ENCODE measurements around the gene PPP2R3B.
"Not testable (repeated sequence)": the region's sequence is repeated elsewhere in the genome, so short reads cannot be mapped to it uniquely, and the experiment has no call there.

Gene PPP2R3B

DNA sequence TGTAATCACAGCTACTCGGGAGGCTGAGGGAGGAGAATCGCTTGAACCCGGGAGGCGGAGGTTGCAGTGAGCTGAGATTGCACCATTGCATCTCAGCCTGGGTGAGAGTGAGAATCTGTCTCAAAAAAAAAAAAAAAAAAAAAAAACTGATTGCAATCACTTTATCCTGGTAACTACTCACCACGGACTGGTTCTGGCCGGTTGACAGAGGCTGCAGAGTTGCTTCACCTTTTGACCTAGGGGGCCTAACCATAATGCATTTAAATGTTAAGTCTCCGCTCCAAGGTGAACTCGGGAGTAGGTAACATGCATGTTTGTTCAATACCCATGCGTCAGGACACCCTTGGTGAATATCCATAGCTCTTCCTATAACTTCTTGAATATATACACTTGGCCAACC lies 1.8 kb downstream of the PPP2R3B start:
- POLR2A ChIA-PET = no interaction called here
- no peak for DNase-seq (ENCODE audit: extremely low spot score)
- CTCF ChIA-PET = no interaction called here
- TF ChIP-seq FOXA1 (IDR thresholded peaks at IDR 0.05) (no peak), SUZ12 (IDR thresholded peaks at IDR 0.05) (no peak), ARNT (IDR thresholded peaks at IDR 0.05) (no peak)

DNA sequence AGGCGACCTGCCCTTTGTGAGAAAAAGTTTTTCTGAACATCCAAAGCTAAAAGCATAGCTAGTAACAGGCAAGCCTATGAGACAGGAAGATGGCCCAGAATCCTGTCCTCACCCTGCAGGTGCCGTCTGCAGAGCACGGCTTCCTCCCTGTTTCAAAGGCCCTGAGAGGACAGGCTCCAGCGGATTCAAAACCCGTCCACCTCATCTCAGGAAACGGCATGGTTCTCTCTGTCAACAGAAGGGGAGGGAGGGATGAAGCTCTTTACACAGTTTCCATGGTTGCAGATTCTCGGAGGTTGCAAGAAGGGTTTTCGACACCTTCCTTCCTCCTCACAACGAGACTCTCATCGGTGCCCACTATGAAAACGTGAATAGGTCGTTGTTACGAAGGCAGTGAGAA lies 8.3 kb downstream of the PPP2R3B start:
- TF ChIP-seq FOXK2 (IDR thresholded peaks at IDR 0.05) = no peak
- no peak for TF ChIP-seq L3MBTL2 (conservative IDR thresholded peaks at IDR 0.05)
- TF ChIP-seq FOXA1 (IDR thresholded peaks at IDR 0.05) = no peak
- TF ChIP-seq HDGF (IDR thresholded peaks at IDR 0.05; ENCODE audit: borderline replicate concordance) = no peak
- no peak for TF ChIP-seq SP1 (IDR thresholded peaks at IDR 0.05)
- no peak for TF ChIP-seq TARDBP (IDR thresholded peaks at IDR 0.05)
- CTCF ChIA-PET = no interaction called here
- no peak for DNase-seq (ENCODE audit: extremely low spot score)
- POLR2A ChIA-PET = no interaction called here

- POLR2A ChIA-PET; DNase-seq (ENCODE audit: extremely low spot score); CTCF ChIA-PET: not testable (repeated sequence)
These were observed 10.5 kb downstream of the PPP2R3B start for GRCh38 chrX:376206-376605.

DNA sequence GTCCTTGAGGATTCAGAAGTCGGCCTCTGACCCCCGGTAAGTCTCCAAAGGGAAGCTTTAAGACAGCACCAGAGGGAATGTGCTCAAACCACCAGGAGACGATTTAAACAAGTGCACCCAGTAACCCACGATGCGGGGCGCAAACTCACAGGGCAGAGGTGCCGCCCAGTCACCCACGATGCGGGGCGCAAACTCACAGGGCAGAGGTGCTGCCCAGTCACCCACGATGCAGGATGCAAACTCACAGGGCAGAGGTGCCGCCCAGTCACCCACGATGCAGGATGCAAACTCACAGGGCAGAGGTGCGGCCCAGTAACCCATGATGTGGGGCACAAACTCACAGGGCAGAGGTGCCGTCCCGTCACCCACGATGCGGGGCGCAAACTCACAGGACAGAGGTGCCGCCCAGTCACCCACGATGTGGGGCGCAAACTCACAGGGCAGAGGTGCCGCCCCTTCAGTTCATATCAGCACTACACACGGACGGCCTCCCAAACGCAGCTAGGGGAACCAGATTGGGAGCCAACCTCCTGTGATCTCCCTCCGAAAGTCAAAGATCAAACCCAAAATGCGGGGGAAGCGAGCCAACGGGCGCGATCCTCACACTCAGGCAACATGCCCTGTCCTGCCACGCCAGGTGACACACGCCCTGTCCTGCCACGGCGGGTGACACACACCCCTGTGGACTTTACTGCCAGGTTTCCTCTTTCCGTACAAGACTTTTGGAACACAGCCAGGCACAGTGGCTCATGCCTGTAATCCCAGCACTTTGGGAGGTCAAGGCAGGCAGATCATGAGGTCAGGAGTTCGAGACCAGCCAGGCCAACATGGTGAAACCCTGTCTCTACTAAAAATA lies 11.3 kb downstream of the PPP2R3B start:
- CTCF ChIA-PET = no interaction called here
- TF ChIP-seq HDGF (IDR thresholded peaks at IDR 0.05; ENCODE audit: borderline replicate concordance) (no peak), NFRKB (IDR thresholded peaks at IDR 0.05) (no peak), ARNT (IDR thresholded peaks at IDR 0.05) (no peak), ELF4 (IDR thresholded peaks at IDR 0.05) (no peak), ZNF384 (IDR thresholded peaks at IDR 0.05) (no peak), CTBP1 (IDR thresholded peaks at IDR 0.05; ENCODE audit: borderline replicate concordance) (no peak), FOXA1 (IDR thresholded peaks at IDR 0.05) (no peak), TARDBP (IDR thresholded peaks at IDR 0.05) (no peak), BHLHE40 (IDR thresholded peaks at IDR 0.05; ENCODE audit: borderline replicate concordance) (no peak), FOXM1 (IDR thresholded peaks at IDR 0.05; ENCODE audit: borderline replicate concordance) (no peak), FOXK2 (IDR thresholded peaks at IDR 0.05) (no peak), SP1 (IDR thresholded peaks at IDR 0.05) (no peak), L3MBTL2 (conservative IDR thresholded peaks at IDR 0.05) (no peak), LEF1 (IDR thresholded peaks at IDR 0.05; ENCODE audit: borderline replicate concordance) (no peak), SUZ12 (IDR thresholded peaks at IDR 0.05) (no peak)
- TF ChIP-seq, protein P1, sequence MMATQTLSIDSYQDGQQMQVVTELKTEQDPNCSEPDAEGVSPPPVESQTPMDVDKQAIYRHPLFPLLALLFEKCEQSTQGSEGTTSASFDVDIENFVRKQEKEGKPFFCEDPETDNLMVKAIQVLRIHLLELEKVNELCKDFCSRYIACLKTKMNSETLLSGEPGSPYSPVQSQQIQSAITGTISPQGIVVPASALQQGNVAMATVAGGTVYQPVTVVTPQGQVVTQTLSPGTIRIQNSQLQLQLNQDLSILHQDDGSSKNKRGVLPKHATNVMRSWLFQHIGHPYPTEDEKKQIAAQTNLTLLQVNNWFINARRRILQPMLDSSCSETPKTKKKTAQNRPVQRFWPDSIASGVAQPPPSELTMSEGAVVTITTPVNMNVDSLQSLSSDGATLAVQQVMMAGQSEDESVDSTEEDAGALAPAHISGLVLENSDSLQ (IDR thresholded peaks at IDR 0.05) = no peak
- POLR2A ChIA-PET = no interaction called here
- DNase-seq (ENCODE audit: extremely low spot score) = no peak

DNA sequence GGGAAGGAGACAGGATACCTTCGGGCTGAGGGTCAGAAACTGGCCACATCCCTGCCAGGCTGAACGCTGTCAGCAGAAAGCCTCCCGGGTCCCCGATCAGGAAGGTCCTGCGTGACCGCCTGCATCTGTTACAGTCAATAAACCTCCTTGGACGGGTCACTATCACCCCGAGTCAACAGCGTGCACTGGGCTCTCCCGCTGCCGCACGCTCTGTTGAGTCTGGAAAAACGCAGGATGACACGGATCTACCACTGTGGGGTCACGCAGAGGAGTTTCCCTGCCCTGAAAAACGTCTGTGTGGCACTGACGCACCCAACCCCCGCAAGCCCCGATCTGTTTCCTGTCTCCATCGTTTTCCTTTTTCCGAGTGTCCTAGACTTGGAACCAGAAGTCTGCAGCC lies 12.1 kb downstream of the PPP2R3B start:
- CTCF ChIA-PET = no interaction called here
- TF ChIP-seq FOXK2 (IDR thresholded peaks at IDR 0.05) (no peak), FOXM1 (IDR thresholded peaks at IDR 0.05; ENCODE audit: borderline replicate concordance) (no peak), TARDBP (IDR thresholded peaks at IDR 0.05) (no peak), FOXA1 (IDR thresholded peaks at IDR 0.05) (no peak), ARNT (IDR thresholded peaks at IDR 0.05) (no peak), SP1 (IDR thresholded peaks at IDR 0.05) (no peak), ZNF384 (IDR thresholded peaks at IDR 0.05) (no peak), LEF1 (IDR thresholded peaks at IDR 0.05; ENCODE audit: borderline replicate concordance) (no peak), SUZ12 (IDR thresholded peaks at IDR 0.05) (no peak), HDGF (IDR thresholded peaks at IDR 0.05; ENCODE audit: borderline replicate concordance) (no peak), L3MBTL2 (conservative IDR thresholded peaks at IDR 0.05) (no peak), ELF4 (IDR thresholded peaks at IDR 0.05) (no peak), NFRKB (IDR thresholded peaks at IDR 0.05) (no peak), BHLHE40 (IDR thresholded peaks at IDR 0.05; ENCODE audit: borderline replicate concordance) (no peak), CTBP1 (IDR thresholded peaks at IDR 0.05; ENCODE audit: borderline replicate concordance) (no peak)
- TF ChIP-seq, protein P1 (IDR thresholded peaks at IDR 0.05) = no peak
- DNase-seq (ENCODE audit: extremely low spot score) = no peak
- POLR2A ChIA-PET = no interaction called here

- ChIA-PET POLR2A (no interaction called here), CTCF (no interaction called here)
- no peak for DNase-seq (ENCODE audit: extremely low spot score)
- no peak for TF ChIP-seq ZNF384 (IDR thresholded peaks at IDR 0.05)
- no peak for TF ChIP-seq ARNT (IDR thresholded peaks at IDR 0.05)
- TF ChIP-seq LEF1 (IDR thresholded peaks at IDR 0.05; ENCODE audit: borderline replicate concordance) = no peak
- no peak for TF ChIP-seq FOXA1 (IDR thresholded peaks at IDR 0.05)
- TF ChIP-seq CTBP1 (IDR thresholded peaks at IDR 0.05; ENCODE audit: borderline replicate concordance) = no peak
- TF ChIP-seq SUZ12 (IDR thresholded peaks at IDR 0.05) = no peak
- TF ChIP-seq SP1 (IDR thresholded peaks at IDR 0.05) = no peak
These were observed 12.9 kb downstream of the PPP2R3B start for GRCh38 chrX:373641-374471.
